NCI-H82 treated with DMSO at 0.1 percent for 48 hours (cell line): ENCODE measurements around the gene ZNF32.
A peak's percentile ranks its signal among the peaks of the same experiment; 100 is the strongest.

Experiments
- DNase-seq: peaks from one replicate; lab custom pipeline; 2025; ENCODE audit not compliant: unreplicated experiment; lab: John Stamatoyannopoulos, UW

ZNF32 gene

GRCh38 chr10:43648398-43649184 lies at the start of gene ZNF32:
TSS of gene ZNF32 (minus strand) at chr10:43648881. CDS start at chr10:43646133, 2,748 bp downstream.
- peak; percentile 49 for DNase-seq

- DNase-seq, result no peak
Observed at GRCh38 chr10:43698156-43698555, 49.5 kb upstream of the ZNF32 start.

- no peak for DNase-seq
Observed at GRCh38 chr10:43696909-43697483, 48.3 kb upstream of the ZNF32 start.

GRCh38 chr10:43695730-43696129 lies 47.0 kb upstream of the ZNF32 start:
- DNase-seq, result no peak

- no peak for DNase-seq
Observed at GRCh38 chr10:43695321-43695720, 46.6 kb upstream of the ZNF32 start.

- DNase-seq, result no peak
Observed at GRCh38 chr10:43694526-43694925, 45.8 kb upstream of the ZNF32 start.

GRCh38 chr10:43693602-43694001 lies 44.9 kb upstream of the ZNF32 start:
- no peak for DNase-seq

- DNase-seq, result no peak
Observed at GRCh38 chr10:43692051-43692825, 43.6 kb upstream of the ZNF32 start.

- no peak for DNase-seq
Observed at GRCh38 chr10:43691485-43691884, 42.8 kb upstream of the ZNF32 start.

GRCh38 chr10:43689955-43690771 lies 41.5 kb upstream of the ZNF32 start:
- DNase-seq, result no peak

- no peak for DNase-seq
Observed at GRCh38 chr10:43689618-43689954, 40.9 kb upstream of the ZNF32 start.

- DNase-seq, result no peak
Observed at GRCh38 chr10:43689007-43689491, 40.4 kb upstream of the ZNF32 start.

- no peak for DNase-seq
Observed at GRCh38 chr10:43688348-43688892, 39.7 kb upstream of the ZNF32 start.

- DNase-seq, result no peak
Observed at GRCh38 chr10:43687373-43687772, 38.7 kb upstream of the ZNF32 start.

- no peak for DNase-seq
Observed at GRCh38 chr10:43686414-43686813, 37.7 kb upstream of the ZNF32 start.

- DNase-seq, result no peak
Observed at GRCh38 chr10:43685744-43686143, 37.1 kb upstream of the ZNF32 start.

- DNase-seq, result no peak
Observed at GRCh38 chr10:43684292-43684559, 35.5 kb upstream of the ZNF32 start.

GRCh38 chr10:43683451-43684291 lies 35.0 kb upstream of the ZNF32 start:
- DNase-seq, result no peak

GRCh38 chr10:43682956-43683355 lies 34.3 kb upstream of the ZNF32 start:
- DNase-seq, result no peak

GRCh38 chr10:43681721-43682120 lies 33.0 kb upstream of the ZNF32 start:
- no peak for DNase-seq
